IPS-18c (cell line): ENCODE data around the gene EXPH5.

Experiments used
- H3K4me3 ChIP-seq: 2 replicates; pipeline ENCODE4 v1.7.0; 2013; ENCODE audit warnings: low read depth, mild to moderate bottlenecking, low read length, moderate library complexity; ENCODE audit not compliant: insufficient read depth
- H3K9me3 ChIP-seq: one replicate; pipeline ENCODE4 v1.6.1; 2013; ENCODE audit warnings: mild to moderate bottlenecking, low read length, moderate library complexity; ENCODE audit not compliant: control insufficient read depth, insufficient read depth

EXPH5 gene

DNA sequence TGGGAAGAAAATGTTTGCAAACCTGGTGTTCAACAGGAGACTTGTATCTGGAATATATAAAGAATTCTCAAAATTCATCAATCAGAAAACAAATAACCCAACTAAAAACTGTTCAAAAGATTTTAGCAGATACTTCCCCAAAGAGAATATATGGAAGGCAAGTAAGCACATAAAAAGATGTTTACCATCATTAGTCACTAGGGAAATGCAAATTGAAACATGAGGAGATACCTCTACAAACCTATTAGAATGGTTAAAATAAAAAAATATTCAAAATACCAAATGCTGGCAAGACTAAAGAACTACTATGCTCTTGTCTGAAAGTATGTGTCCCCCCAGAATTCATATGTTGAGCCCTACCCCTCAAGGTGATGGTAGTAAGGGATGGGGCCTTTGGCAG lies 8.6 kb downstream of the EXPH5 start:
- Histone ChIP-seq H3K9me3 (no peaks in the 10 kb centered on the region), H3K4me3 (no peak overlapping the region)

DNA sequence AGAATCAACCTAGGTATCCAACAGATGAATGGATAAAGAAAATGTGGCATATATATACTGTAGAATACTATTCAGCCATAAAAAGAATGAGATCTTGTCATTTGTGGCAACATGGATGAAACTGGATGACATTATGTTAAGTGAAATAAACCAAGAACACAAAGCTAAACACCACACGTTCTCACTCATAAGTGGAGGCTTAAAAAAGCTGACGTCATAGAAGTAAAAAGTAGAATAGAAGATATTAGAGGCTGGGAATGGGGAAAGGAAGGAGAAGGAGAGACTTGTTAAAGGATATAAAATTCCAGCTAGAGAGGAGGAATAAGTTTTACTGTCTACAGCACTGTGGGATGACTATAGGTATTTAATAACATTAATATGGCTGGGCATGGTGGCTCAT lies 12.9 kb downstream of the EXPH5 start:
- H3K4me3 ChIP-seq: no peak overlapping the region
- H3K9me3 ChIP-seq: no peaks in the 10 kb centered on the region

DNA sequence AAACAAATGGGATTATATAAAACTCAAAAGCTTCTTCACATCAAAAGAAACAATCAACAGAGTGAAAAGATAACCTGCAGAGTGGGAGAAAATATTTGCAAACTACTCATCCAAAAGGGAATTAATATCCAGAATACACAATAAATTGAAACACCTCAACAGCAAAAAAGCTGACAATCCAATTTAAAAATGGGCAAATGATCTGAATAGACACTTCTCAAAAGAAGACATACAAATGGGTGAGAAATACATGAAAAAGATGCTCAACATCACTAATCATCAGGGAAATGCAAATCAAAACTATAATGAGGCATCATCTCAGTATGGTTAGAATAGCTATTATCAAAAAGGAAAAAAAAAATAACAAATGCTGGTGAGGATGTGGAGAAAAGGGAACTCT lies 13.5 kb downstream of the EXPH5 start:
- Histone ChIP-seq H3K4me3 (no peak overlapping the region), H3K9me3 (no peaks in the 10 kb centered on the region)

DNA sequence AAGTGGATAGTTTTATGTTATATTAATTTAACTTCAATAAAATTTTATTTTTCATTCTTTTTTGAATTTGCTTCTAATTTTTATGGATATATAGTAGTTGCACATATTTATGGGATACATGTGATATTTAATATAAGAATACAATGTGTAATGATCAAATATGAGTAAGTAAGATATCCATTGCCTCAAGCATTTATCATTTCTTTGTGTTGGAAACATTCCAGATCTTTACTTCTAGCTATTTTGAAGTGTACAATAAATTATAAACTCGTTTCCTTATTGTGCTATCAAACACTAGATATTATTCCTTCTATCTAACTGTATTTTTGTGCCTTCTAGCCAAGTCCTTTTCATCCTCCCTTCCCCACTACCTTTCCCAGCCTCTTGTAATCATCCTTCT lies 17.0 kb downstream of the EXPH5 start:
- Histone ChIP-seq H3K9me3 (no peaks in the 10 kb centered on the region), H3K4me3 (no peak overlapping the region)

DNA sequence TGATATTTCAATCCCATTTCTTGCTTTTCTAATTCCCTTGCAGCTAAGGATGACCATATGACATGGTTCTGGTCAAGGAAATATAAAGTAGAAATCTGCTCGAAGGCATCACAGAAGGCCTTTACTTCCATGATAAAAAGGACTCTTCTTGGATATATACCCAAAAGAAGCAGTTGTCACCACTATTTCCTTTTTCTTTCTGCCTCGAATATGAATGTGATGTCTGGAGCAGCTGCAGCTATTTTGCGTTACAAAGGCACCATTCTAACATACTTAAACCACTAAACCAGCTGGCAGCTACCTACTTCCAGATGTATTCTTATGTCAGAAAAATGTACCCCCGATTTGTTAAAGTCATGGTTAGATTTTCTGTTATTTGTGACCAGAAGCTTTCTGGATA lies 18.9 kb downstream of the EXPH5 start:
- Histone ChIP-seq H3K9me3 (no peaks in the 10 kb centered on the region), H3K4me3 (no peak overlapping the region)

DNA sequence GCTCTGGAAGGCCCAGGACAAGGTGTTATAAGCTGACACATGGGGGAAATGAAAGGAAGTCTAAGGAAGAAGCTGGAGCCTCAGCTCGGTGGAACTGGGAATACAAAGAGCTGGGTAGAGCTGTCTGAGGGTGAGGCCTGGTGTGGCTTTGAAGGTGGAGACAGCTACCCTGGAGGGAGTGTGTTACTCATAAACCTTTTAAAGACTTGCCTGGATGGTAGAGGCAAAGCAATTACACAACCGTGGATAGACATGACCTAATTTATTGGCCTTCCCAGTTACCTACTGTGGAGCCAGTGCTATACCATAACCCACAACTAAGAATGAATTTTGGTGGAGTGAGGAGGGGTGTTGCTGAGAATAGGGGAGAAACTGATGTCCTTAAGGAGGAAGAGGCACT lies 22.6 kb downstream of the EXPH5 start:
- peaks cover 2% of the 10 kb centered on the region for H3K9me3 ChIP-seq
- H3K4me3 ChIP-seq: no peak overlapping the region

DNA sequence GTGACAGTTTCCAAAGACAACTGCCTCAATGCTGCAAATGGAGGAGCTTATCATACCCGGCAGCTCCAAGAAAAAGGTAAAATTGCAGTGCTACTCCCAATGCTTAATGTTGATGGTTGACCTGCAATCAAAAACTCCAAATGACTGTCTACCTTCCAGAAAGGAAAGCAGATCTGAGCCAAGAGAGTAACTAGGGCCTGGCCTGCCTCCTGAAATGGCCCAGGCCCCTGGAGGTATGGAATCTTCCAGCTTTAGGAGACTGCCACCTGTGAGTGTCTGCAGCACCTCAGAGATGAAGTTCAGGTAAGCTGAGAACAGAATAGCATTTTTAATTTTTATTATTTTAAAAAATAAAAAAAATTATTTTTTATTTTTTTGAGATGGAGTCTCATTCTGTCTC lies 23.7 kb downstream of the EXPH5 start:
- Histone ChIP-seq H3K4me3 (no peak overlapping the region), H3K9me3 (peaks cover 2% of the 10 kb centered on the region)

DNA sequence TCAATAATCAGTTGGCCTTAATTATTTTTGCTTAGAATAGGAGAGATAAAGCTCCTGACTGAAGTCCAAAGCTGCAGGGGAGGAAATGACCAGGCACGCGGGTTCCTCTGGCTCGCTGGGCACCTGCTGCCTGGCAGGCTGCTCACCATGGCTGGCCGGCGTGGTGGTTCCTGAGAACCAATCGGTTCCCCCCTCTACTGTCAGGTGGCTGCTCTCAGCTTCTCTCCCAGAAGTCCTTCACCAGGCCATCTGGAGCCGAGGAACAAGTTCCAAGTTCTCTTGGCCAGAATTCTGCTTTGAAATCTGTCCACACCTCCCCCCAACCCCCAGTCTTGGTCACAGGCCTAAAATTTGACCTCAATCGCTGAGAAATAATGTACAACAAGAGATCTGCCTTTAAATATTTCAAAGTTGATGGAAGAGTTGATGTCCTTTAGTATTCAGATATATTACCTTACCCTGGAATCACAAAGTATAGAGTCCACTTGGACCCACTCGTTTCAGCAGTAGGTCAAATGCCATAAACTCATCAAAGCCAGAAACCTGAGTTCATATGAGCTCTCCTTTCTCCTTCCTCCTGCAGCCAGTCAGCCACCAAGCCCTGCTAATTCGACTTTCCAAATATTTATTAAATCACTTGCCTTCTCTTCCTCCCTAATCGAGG lies 25.2 kb downstream of the EXPH5 start:
- Histone ChIP-seq H3K4me3 (no peak overlapping the region), H3K9me3 (peaks cover 2% of the 10 kb centered on the region)

DNA sequence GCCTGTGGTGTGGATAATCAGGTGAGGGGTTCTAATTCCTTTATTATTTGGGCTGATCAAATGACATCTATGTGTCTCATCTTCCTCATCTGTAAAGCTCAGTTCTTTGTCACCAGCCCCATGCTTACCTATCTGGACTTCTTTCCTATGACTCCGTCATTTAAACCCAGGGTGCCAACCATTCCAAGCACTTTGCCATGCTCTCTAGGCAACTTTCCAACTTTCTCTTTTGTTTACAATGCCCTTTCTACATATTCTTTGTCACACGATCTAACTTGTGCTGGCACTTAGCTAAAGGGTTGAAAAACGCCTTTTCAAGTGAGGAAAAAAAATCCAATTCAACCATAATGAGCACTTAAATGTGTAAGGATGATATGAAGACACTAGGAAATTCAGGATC lies 27.9 kb downstream of the EXPH5 start:
- H3K4me3 ChIP-seq: no peak overlapping the region

DNA sequence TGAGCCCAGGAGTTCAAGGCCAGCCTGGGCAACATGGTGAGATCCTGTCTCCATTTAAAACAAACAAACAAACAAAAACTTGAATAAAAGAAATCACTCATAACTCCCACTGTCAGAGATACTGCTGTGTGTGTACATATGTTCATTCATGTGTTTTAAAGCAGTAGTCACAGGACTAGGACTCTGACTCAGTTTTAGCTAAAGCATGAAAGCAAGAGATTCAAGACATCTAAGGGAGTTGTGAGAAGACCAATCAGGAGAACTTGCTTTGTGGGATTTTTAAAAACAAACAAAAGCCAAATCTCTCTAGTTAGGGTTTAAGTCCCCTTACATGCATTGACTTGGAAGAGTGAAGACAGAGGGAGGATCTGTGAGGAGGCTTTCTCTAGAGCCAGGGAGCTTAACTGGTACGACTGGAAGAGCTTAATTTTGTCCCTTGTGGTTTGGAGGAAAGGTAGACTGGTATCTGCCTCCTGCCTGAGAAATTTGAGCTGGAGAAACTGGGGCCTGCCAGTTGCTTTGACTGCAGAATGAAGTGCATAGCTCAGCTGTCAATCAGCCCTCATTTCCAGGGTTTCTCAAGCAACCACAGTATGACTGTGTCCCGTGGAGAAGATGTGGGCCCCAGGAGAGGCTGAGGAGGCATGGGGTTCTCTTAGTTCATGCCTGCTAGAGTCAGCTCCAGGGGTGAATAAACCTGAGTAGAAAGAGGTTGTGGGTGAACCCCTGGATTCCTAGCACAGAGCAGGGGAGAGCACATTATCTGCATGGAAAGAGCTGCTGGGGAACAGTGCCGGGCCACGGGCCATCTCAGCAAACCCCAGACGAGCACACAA lies 30.6 kb downstream of the EXPH5 start:
- H3K9me3 ChIP-seq: no peaks in the 10 kb centered on the region
- H3K4me3 ChIP-seq: no peak overlapping the region

More for the DNA sequence above, 27.9 kb downstream of the EXPH5 start:
- peaks cover 2% of the 10 kb centered on the region for H3K9me3 ChIP-seq

DNA sequence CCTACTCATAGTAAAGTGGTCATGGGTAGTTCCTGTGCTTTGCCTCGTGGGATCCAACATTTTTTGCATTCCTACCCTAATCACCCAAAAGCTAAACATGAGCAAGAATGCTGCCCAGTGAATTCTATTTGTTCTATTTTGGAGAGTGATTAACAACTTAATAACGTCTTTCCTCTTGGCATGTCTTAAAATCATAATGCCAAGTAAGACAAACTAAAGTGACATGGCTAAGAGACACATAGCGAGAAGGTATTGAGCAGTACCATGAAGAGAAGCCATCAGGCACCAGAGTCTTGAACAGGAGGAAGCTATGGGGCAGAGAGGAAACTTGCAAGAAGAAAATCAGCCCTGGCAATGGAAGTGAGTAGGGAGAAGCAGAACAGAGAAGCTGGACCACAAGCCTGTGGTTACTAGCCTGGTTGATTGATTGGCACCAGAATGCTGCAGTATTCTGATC lies 32.0 kb downstream of the EXPH5 start:
- no peak overlapping the region for H3K4me3 ChIP-seq
- no peaks in the 10 kb centered on the region for H3K9me3 ChIP-seq

DNA sequence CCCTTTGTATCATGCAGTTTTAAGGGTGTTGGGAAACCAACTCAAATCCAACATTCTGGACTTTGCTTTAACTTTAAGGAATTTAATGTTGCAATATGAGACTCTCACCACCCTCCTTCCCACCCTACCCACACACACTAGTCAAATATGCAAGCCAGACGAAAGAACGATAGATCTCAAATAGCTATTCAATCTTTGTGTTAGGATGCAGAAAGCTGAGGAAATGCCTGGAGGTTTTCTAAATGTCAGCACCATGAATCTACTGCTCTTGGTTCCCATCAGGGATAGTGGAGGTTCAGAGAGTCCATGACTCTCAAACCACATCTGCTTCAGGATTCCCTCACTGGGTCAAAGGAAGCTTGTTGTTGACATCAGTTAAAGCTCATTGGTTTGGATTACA lies 33.7 kb downstream of the EXPH5 start:
- H3K9me3 ChIP-seq: no peaks in the 10 kb centered on the region

DNA sequence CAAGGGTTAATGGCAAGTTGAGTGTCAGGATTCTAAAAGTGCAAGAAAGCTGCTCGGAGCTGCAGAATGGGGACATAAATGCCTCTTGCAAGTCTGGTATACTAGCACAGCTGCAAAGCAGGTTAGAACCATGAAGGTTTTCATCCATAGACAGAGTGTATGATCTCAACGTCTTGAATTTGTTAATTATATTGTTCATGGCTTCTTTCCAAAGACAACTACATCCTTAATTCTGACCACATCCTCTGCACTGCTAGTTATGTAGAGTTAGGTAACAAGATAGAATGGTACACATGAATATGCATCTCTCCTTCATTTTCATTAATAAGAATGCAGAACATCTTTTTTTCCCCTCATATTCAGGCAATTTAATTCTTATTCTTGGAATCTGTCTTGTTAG lies 34.2 kb downstream of the EXPH5 start:
- no peak overlapping the region for H3K4me3 ChIP-seq

More for the DNA sequence above, 33.7 kb downstream of the EXPH5 start:
- no peak overlapping the region for H3K4me3 ChIP-seq

DNA sequence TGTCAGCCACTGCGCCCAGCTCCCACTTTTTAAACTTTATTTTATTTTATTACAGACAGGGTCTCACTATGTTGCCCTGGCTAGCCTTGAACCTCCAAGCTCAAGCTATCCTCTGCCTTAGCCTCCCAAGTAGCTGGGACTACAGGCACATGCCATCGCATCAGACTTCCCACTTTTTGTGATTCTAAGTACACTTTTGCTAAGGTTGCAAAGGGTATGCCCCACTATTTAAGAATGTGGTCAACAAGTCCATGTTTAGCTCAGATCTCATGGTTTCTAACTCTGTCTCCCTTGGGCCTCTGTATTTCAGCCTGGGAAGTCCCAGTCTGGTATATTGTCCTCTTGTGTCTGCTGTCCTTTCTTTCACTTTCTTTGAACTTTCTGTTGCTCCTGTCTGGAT lies 35.3 kb downstream of the EXPH5 start:
- H3K4me3 ChIP-seq: no peak overlapping the region
- no peaks in the 10 kb centered on the region for H3K9me3 ChIP-seq

More for the DNA sequence above, 34.2 kb downstream of the EXPH5 start:
- no peaks in the 10 kb centered on the region for H3K9me3 ChIP-seq

DNA sequence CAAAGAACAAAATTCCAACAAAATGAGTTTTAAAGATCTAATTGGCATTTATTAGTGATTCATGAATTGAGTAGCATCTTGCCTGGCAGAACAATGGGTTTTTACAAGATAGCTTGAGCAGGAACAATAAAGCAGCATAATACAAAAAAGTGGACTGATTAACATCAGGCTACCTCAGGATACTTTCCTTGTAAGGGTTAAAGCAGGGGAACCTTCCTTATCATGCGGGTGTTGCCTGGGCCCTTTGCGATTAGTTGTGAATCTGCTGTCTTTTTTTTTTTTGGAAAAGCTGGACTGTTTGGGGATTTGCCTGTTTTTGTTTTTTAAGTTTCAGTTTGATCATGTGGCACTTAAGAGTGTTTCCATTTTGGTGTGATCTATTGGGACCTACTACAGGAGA lies 37.5 kb downstream of the EXPH5 start:
- Histone ChIP-seq H3K4me3 (no peak overlapping the region), H3K9me3 (no peaks in the 10 kb centered on the region)

DNA sequence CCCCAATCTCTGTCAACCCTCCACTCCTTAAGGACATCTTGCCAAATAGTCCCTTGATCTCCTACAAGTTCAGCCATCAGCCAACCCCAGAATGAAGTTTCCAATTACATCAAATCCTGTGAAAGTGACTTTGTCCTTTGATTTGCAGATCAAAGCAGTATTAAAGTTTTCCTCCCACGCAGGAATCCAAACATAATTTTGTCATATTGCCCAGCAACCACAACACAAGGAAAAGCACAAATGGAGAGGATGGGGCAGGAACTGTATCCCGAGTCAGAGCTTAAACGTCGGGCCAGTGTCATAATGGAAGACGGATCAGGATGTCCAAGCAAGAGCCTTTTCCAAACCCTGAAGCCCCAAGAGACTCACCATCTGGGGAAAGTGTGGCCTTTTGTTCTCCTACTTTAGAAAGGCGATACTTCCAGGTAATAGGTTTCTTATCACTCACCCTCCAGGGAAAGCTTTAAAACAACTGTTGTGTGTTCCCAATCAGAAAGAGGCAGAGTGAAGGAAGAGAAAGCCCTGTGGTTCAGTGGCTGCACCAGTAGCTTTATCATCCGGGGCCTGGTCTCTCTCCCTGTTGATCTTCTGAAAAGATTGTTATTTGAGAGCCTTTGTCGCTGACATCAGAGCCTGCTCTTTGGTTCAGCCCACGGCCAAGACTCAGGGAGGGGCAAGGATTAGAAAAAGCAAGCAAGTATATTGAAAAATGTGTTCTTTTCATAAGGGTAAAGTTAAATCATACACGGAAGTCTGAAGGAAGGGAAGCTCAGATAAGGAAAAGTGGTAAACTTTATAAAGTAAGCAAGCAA lies 41.7 kb downstream of the EXPH5 start:
- Histone ChIP-seq H3K9me3 (no peaks in the 10 kb centered on the region), H3K4me3 (no peak overlapping the region)

DNA sequence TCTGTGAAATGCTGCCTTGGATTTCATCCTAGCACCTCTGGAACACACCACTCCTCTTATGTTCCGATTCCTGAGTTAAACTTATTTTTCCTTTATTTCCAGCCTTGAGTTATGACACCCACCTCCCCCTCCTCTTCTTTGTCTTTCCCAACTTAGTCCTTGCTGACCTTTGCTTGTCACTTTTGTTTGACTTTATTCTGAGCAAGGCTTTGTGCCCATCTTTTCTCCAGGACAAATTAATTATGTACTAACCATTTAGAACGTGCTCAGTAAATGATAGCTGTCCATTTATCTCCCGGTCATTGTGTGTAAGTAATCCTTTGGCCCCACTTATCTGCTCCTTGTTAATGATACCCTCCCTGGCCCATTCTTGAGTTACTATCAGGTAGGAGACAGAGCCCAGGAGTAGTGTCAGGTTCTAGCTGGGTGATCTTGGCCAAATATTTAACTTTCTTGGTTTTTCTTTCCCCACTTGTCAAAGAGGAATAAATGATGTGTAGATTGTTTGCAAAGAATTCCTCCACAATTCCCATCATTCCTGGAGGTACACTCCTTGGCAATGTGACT lies 44.2 kb downstream of the EXPH5 start:
- Histone ChIP-seq H3K4me3 (no peak overlapping the region), H3K9me3 (no peaks in the 10 kb centered on the region)
